ENCODE results near the gene FOXA2.

DNA sequence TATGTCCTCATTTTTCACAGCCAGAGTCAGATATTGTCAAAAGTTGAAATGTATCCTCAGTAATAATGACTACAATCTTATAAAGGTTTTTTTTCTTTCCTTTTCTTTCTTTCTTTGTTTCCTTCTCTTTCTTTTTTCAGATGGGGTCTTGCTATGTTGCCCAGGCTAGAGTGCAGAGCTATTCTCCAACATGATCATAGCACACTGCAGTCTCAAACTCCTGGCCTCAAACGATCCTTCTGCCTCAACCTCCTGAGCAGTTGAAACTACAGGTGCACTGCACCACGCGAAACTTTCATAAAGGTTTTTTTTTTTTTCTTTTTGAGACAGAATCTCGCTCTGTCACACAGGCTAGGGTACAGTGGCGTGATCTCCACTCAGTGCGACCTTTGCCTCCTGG, 31.1 kb upstream of the FOXA2 start:
- TF ChIP-seq, protein P1, sequence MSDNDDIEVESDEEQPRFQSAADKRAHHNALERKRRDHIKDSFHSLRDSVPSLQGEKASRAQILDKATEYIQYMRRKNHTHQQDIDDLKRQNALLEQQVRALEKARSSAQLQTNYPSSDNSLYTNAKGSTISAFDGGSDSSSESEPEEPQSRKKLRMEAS (IDR thresholded peaks at IDR 0.05), result no peak
- TF ChIP-seq POLR2A (IDR thresholded peaks at IDR 0.05; ENCODE audit: insufficient read depth in 1 of 2, low read depth in 2 of 2, low read length in 2 of 2) (no peak), POLR2AphosphoS5 (IDR thresholded peaks at IDR 0.05; ENCODE audit: low read depth, low read length) (no peak), XBP1 (CRISPR knock-in tag; IDR thresholded peaks at IDR 0.05) (no peak), ZNF549 (CRISPR knock-in tag; IDR thresholded peaks at IDR 0.05) (no peak), ZSCAN30 (CRISPR knock-in tag; IDR thresholded peaks at IDR 0.05) (no peak), JUNB (CRISPR knock-in tag; IDR thresholded peaks at IDR 0.05; ENCODE audit: borderline replicate concordance) (no peak), TMF1 (CRISPR knock-in tag; IDR thresholded peaks at IDR 0.05; ENCODE audit: low read depth) (no peak)
- TF ChIP-seq, protein P2, sequence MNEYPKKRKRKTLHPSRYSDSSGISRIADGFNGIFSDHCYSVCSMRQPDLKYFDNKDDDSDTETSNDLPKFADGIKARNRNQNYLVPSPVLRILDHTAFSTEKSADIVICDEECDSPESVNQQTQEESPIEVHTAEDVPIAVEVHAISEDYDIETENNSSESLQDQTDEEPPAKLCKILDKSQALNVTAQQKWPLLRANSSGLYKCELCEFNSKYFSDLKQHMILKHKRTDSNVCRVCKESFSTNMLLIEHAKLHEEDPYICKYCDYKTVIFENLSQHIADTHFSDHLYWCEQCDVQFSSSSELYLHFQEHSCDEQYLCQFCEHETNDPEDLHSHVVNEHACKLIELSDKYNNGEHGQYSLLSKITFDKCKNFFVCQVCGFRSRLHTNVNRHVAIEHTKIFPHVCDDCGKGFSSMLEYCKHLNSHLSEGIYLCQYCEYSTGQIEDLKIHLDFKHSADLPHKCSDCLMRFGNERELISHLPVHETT (CRISPR knock-in tag; conservative IDR thresholded peaks at IDR 0.05), result no peak
- TF ChIP-seq, protein P3, sequence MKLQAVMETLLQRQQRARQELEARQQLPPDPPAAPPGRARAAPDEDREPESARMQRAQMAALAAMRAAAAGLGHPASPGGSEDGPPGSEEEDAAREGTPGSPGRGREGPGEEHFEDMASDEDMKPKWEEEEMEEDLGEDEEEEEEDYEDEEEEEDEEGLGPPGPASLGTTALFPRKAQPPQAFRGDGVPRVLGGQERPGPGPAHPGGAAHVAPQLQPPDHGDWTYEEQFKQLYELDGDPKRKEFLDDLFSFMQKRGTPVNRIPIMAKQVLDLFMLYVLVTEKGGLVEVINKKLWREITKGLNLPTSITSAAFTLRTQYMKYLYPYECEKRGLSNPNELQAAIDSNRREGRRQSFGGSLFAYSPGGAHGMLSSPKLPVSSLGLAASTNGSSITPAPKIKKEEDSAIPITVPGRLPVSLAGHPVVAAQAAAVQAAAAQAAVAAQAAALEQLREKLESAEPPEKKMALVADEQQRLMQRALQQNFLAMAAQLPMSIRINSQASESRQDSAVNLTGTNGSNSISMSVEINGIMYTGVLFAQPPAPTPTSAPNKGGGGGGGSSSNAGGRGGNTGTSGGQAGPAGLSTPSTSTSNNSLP (IDR thresholded peaks at IDR 0.05; ENCODE audit: low read depth, low read length), result no peak
